B cell (primary cell): Measurements from ENCODE around the gene RESF1. TPM values are rescaled to one million over a fixed set of nuclear protein-coding genes. Genes with fewer than 3 reads are reported as not detected.
"Not testable (repeated sequence)": the region's sequence is repeated elsewhere in the genome, so short reads cannot be mapped to it uniquely, and the experiment has no call there.

Source experiments
- ATAC-seq: fragments of 200-7000 bp; cut with Tn5 transposase; one replicate; pipeline ENCODE4 v1.10.0; 2021; ENCODE audit warnings: low read depth, mild to moderate bottlenecking, moderate number of reproducible peaks, moderate library complexity
- CTCF ChIA-PET: fragments of 350-600 bp; sonication (Branson Sonifier 250); formaldehyde crosslinking; loops from one replicate; lab custom pipeline; 2021; ENCODE audit warnings: antibody characterized with exemption, inconsistent platforms; lab: Charles Lee
- POLR2A ChIA-PET: fragments of 350-600 bp; sonication (Branson Sonifier 250); formaldehyde crosslinking; loops from one replicate; lab custom pipeline; 2021; ENCODE audit warnings: antibody characterized with exemption; lab: Charles Lee
- DNase-seq: peaks from one replicate; pipeline ENCODE4 v3.0.0; 2013
- H2AFZ ChIP-seq: 2 replicates; pipeline ENCODE4 v1.6.1; 2012; ENCODE audit warnings: mild to moderate bottlenecking, low read depth, low read length; ENCODE audit not compliant: insufficient read depth, poor library complexity, severe bottlenecking
- H3K27ac ChIP-seq, 2 donors: 1 replicate in 1 of 2; 2 replicates in 1 of 2; pipeline ENCODE4 v1.5.1; 2012 to 2013; ENCODE audit warnings: low read length in 2 of 2, mild to moderate bottlenecking in 2 of 2, moderate library complexity in 1 of 2
- H3K27me3 ChIP-seq, 4 experiments: fragments of 200-600 bp in 1 of 4; sonication (generic) in 1 of 4; replicated peaks in 1 of 4; 1 replicate in 2 of 4; 2 replicates in 2 of 4; pipeline versions ENCODE4 v1.6.1 to v1.7.0; 2013 to 2016; ENCODE audit warnings: low read length in 3 of 4, mild to moderate bottlenecking in 2 of 4, mixed read lengths in 1 of 4, moderate library complexity in 1 of 4; ENCODE audit not compliant: insufficient read depth in 4 of 4, control insufficient read depth in 3 of 4; ENCODE audit errors: control extremely low read depth in 1 of 4
- H3K36me3 ChIP-seq, 2 experiments: replicated peaks in 1 of 2; 1 replicate in 1 of 2; 2 replicates in 1 of 2; pipeline versions ENCODE4 v1.6.1 to v1.7.1; 2013; ENCODE audit warnings: low read length in 1 of 2; ENCODE audit not compliant: insufficient read depth in 2 of 2, control insufficient read depth in 1 of 2; ENCODE audit errors: control extremely low read depth in 1 of 2, extremely low read depth in 1 of 2
- H3K4me1 ChIP-seq, 2 donors: fragments of 200-600 bp in 1 of 2; sonication (generic) in 1 of 2; 1 replicate in 1 of 2; 2 replicates in 1 of 2; pipeline versions ENCODE4 v1.5.1 to v1.6.1; 2013 to 2017; ENCODE audit warnings: low read length in 2 of 2; ENCODE audit not compliant: control insufficient read depth in 2 of 2, insufficient read depth in 2 of 2
- H3K4me2 ChIP-seq: replicated peaks from 2 replicates; pipeline ENCODE3; 2012; ENCODE audit warnings: mild to moderate bottlenecking, low read depth, low read length; ENCODE audit not compliant: poor library complexity, severe bottlenecking
- H3K4me3 ChIP-seq, 5 experiments: fragments of 200-600 bp in 1 of 5; sonication (generic) in 1 of 5; 1 replicate in 3 of 5; 2 replicates in 2 of 5; pipeline versions ENCODE4 v1.5.1 to v1.7.0; 2011 to 2016; ENCODE audit warnings: low read length in 4 of 5, mild to moderate bottlenecking in 4 of 5, low read depth in 2 of 5, control low read depth in 1 of 5, moderate library complexity in 1 of 5; ENCODE audit not compliant: insufficient read depth in 1 of 5; ENCODE audit errors: control extremely low read depth in 1 of 5, extremely low read depth in 1 of 5
- H3K79me2 ChIP-seq: fragments of 200-600 bp; sonication (generic); one replicate; pipeline ENCODE4 v1.6.0; 2016; ENCODE audit warnings: low read length; ENCODE audit not compliant: control insufficient read depth, insufficient read depth
- H3K9ac ChIP-seq: fragments of 200-600 bp; sonication (generic); 2 replicates; pipeline ENCODE4 v1.6.1; 2017; ENCODE audit warnings: mild to moderate bottlenecking, low read length, moderate library complexity
- H3K9me3 ChIP-seq, 3 donors: one replicate each; pipeline versions ENCODE4 v1.6.1 to v1.7.1; 2013; ENCODE audit warnings: low read length in 2 of 3; ENCODE audit not compliant: control insufficient read depth in 2 of 3, insufficient read depth in 1 of 3; ENCODE audit errors: control extremely low read depth in 1 of 3
- H4K20me1 ChIP-seq: 2 replicates; pipeline ENCODE4 v1.6.0; 2012; ENCODE audit warnings: mild to moderate bottlenecking, low read length; ENCODE audit not compliant: insufficient read depth, control insufficient read depth, poor library complexity, severe bottlenecking
- H3K27ac Mint-ChIP-seq: one replicate; pipeline ENCODE4 v1.8.0; 2021; ENCODE audit warnings: mixed read lengths
- H3K27me3 Mint-ChIP-seq: one replicate; pipeline ENCODE4 v1.8.0; 2021; ENCODE audit warnings: mixed read lengths
- H3K4me1 Mint-ChIP-seq: one replicate; pipeline ENCODE4 v1.8.0; 2021; ENCODE audit warnings: mixed read lengths
- H3K4me3 Mint-ChIP-seq: one replicate; pipeline ENCODE4 v1.8.0; 2021; ENCODE audit warnings: mixed read lengths
- H3K9me3 Mint-ChIP-seq: one replicate; pipeline ENCODE4 v1.8.0; 2022; ENCODE audit warnings: mixed read lengths; ENCODE audit not compliant: insufficient read depth
- CTCF ChIP-seq: fragments of 200-600 bp; IDR thresholded peaks from one replicate; pipeline ENCODE4 v1.8.0; 2022; ENCODE audit warnings: antibody characterized with exemption, mild to moderate bottlenecking
- EZH2 ChIP-seq: IDR thresholded peaks from 2 replicates; pipeline ENCODE4 v1.6.1; 2012; ENCODE audit warnings: borderline replicate concordance, low read depth, mild to moderate bottlenecking, moderate library complexity, low read length; ENCODE audit not compliant: insufficient read depth, poor library complexity, severe bottlenecking
- WGBS: methylation state at CpG from one replicate; pipeline ENCODE4 v1.1.5; 2013; ENCODE audit warnings: missing lambda C conversion rate; ENCODE audit not compliant: insufficient coverage; 5-methylcytosine and 5-hydroxymethylcytosine counted together
- intact Hi-C: fragments of 100-400 bp; cut with micrococcal nuclease; formaldehyde crosslinking; loops from one replicate; pipeline ENCODE4 v1.10.0; 2022
- polyA plus RNA-seq: library from polyadenylated mRNA; depleted of rRNA; stranded (reverse); fragments of >200 nt; gene quantifications from 2 replicates; pipeline ENCODE4 v1.2.3, GENCODE V29; 2012
- total RNA-seq, 2 donors: library from RNA; stranded (reverse); fragments of 120-200 nt in 1 of 2; gene quantifications; 1 replicate in 1 of 2; 2 replicates in 1 of 2; pipeline versions ENCODE4 v1.2.3 to v1.2.4, GENCODE V29; 2013 to 2022

The RESF1 gene
- total and polyA plus RNA-seq, 2 donors (not counting 1 experiment from before 2014, with no cell fraction given) = 47.3 to 352 TPM

- TF ChIP-seq EZH2 (no peak), CTCF (no peak)
- ChIA-PET CTCF (no interaction called here), POLR2A (no interaction called here)
- Histone ChIP-seq H3K27me3 (no peaks in the 10 kb centered on the region), H3K79me2 (peaks cover 15% of the 10 kb centered on the region), H3K9ac (no peak overlapping the region), H4K20me1 (no peaks in the 10 kb centered on the region), H3K4me1 (peaks cover 28 to 30% of the 10 kb centered on the region in 2 donors), H3K36me3 (peaks cover 1 to 4% of the 10 kb centered on the region in 2 experiments), H3K9me3 (peaks cover 6 to 58% (median 17%) of the 10 kb centered on the region in 3 donors), H3K4me3 (no peak overlapping the region), H3K4me2 (no peak overlapping the region), H2AFZ (no peak overlapping the region), H3K27ac (no peak overlapping the region)
- H3K9me3 Mint-ChIP-seq = peaks cover 12% of the 10 kb centered on the region
- H3K4me1 Mint-ChIP-seq = peaks cover 33% of the 10 kb centered on the region
- H3K4me3 Mint-ChIP-seq = no peak overlapping the region
- intact Hi-C loops = no loop called here
- DNase-seq (no peak), ATAC-seq (no peak)
- H3K27me3 Mint-ChIP-seq = no peaks in the 10 kb centered on the region
- 100% methylated on average over 3 of the region's 6 CpGs for WGBS
- H3K27ac Mint-ChIP-seq = no peak overlapping the region
Measured at GRCh38 chr12:31947971-31948370, 11.2 kb upstream of the RESF1 start.

GRCh38 chr12:31948697-31949359, 10.4 kb upstream of the RESF1 start:
- H3K4me2 ChIP-seq, H3K27ac ChIP-seq, H3K4me3 ChIP-seq, H3K27me3 ChIP-seq, DNase-seq, H3K27me3 Mint-ChIP-seq, POLR2A ChIA-PET, H3K4me3 Mint-ChIP-seq, ATAC-seq, H4K20me1 ChIP-seq, H3K36me3 ChIP-seq, H3K9ac ChIP-seq, intact Hi-C loops, H2AFZ ChIP-seq, CTCF ChIA-PET: not testable (repeated sequence)
- peaks cover 28 to 30% of the 10 kb centered on the region in 2 donors for H3K4me1 ChIP-seq
- H3K79me2 ChIP-seq = peaks cover 21% of the 10 kb centered on the region
- H3K27ac Mint-ChIP-seq = peak overlapping the region; percentile 53
- WGBS = 95% methylated on average over 2 of the region's 3 CpGs
- H3K9me3 Mint-ChIP-seq = peaks cover 12% of the 10 kb centered on the region
- H3K4me1 Mint-ChIP-seq = peaks cover 35% of the 10 kb centered on the region
- H3K9me3 ChIP-seq = peaks cover 5 to 52% (median 9%) of the 10 kb centered on the region in 3 donors
